GM21367 (cell line): Measurements from ENCODE around the gene CCDC30.

Source experiments
- ATAC-seq: cut with Tn5 transposase; IDR thresholded peaks from one replicate; pipeline ENCODE4 v1.9.1; 2021; ENCODE audit not compliant: unreplicated experiment

Gene CCDC30

GRCh38 chr1:42689912-42690311, 226.8 kb downstream of the CCDC30 start:
- no peak for ATAC-seq

DNA sequence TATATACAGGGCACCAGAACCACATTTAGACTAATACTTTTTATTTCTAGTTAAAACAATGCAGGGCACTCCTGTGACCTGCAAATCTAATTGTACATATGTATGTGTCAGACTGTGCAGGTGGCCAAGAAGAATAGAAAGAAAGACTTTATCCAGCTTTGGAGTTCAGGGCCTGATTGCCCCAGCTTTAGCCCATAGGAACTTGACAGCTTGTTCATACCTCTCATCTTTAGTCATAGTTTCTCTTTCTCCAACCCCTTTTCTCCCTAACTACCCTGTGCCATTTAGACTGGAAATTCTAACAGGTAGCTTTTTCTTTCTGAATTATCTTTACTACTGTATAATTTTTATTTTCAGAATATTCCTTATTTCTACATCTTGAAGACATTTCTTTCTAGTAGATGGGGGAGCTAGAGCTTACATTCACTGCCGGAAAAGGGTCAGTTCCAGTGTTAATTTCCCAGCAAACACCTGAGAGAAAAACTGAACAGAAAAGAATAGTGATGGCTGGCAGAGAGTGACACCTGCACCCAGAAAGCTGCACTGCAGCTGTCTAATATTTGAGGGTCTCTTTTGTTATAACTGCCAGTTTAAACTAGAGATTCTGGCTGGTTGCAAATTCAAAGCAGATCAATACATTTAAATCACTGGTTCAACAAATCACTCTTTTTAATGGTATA, 227.5 kb downstream of the CCDC30 start:
- no peak for ATAC-seq

- no peak for ATAC-seq
Measured at GRCh38 chr1:42691157-42691498, 228.0 kb downstream of the CCDC30 start.

DNA sequence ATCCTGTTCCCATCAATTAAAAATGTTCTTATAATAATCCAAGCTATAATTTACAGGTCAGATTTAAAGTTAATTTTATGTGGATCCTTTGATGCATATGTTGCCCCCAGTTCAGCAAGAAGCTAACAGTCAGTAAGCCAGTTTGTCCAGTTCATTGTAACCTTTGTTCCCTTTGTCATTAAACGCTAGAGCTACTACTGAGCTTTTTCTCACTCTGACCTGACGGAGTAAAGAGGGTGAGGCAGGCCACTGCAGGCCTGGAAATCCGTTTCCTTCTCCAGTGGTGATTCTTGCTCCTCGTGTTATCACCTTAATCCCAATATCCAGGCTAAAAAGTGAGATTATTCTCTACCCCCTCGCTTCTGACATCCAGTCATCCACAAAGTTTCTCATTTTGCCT, 229.4 kb downstream of the CCDC30 start:
- ATAC-seq, result no peak

DNA sequence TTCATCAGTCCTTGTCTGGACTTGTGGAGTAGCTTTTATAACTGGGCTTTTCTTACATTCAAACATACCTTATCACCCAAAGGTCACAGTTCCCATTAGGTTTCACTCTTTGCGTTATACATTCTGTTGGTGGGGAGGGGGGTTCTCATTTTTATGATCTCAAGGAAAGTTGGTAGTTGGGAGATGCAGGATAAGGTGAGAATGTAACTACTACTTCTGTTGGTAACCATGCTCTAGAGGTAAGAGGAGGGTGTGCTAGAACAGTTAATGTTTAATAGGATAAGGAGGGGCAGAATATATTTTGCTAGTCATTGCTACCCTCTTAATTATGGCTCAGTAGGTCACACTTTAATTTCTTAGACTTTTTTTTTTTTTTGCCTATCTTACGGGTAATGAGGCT, 229.8 kb downstream of the CCDC30 start:
- no peak for ATAC-seq

- no peak for ATAC-seq
Measured at GRCh38 chr1:42698081-42698813, 235.2 kb downstream of the CCDC30 start.

GRCh38 chr1:42700006-42700405, 236.9 kb downstream of the CCDC30 start:
- ATAC-seq, result no peak

DNA sequence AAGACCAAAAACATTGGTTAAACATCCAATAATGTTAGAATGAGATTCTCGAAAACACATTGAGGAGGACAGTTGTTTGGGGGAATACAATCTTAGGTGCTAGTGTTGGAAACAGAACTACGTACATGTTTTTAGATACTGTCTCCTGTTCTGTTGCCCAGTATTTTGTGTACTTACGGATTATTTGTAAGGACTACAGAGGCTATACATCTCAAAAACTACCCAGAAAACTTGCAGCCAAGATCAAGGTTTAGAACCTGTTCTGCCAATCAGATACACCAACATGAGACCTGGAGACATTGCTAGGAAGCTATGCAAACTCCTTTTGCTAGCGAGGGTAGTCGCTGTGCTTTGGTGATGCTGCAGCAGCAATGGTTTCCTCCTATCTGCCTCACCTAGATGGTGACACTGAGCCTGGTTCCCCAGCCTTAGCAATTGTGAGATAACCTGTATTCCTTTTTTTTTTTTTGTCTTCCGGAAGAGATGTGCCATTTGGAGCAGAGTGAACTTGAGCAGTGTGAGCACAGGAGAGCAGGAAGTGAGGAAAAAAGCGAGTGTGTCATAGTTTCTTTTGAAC, 240.9 kb downstream of the CCDC30 start:
- no peak for ATAC-seq
